PC-9 (cell line): ENCODE data around the gene HGF. TPM values are rescaled to one million over a fixed set of nuclear protein-coding genes. Genes with fewer than 3 reads are reported as not detected.

Experiments
- BruUV-seq: library from RNA; stranded (reverse); fragments of 400-500 nt; replicated peaks from 2 replicates; lab custom pipeline; 2021; lab: Mats Ljungman, UMichigan
- CTCF ChIA-PET: fragments of 300-600 bp; sonication (Branson Sonifier 250); formaldehyde crosslinking; loops from one replicate; lab custom pipeline; 2022; ENCODE audit warnings: antibody characterized with exemption; lab: Charles Lee
- POLR2A ChIA-PET: fragments of 300-600 bp; sonication (Branson Sonifier 250); formaldehyde crosslinking; loops from one replicate; lab custom pipeline; 2022; ENCODE audit warnings: antibody characterized with exemption; ENCODE audit not compliant: unreplicated experiment; lab: Charles Lee
- DNase-seq, 2 experiments: peaks; one replicate each; pipeline versions ENCODE4 v3.0.0 to v3.0.0-alpha.2; 2015 to 2022; ENCODE audit warnings: mixed read lengths in 1 of 2
- H2AFZ ChIP-seq: fragments of 200-600 bp; sonication (generic); 2 replicates; pipeline ENCODE4 v1.8.1; 2017; ENCODE audit warnings: antibody characterized with exemption
- H3F3A ChIP-seq: fragments of 200-600 bp; sonication (generic); 2 replicates; pipeline ENCODE4 v1.8.1; 2017; ENCODE audit warnings: antibody characterized with exemption, mild to moderate bottlenecking, low read depth; ENCODE audit not compliant: insufficient read depth
- H3K27ac ChIP-seq: fragments of 200-600 bp; sonication (generic); 2 replicates; pipeline ENCODE4 v1.6.1; 2016; ENCODE audit warnings: mixed run types
- H3K27me3 ChIP-seq: fragments of 200-600 bp; sonication (generic); 2 replicates; pipeline ENCODE4 v1.6.1; 2016; ENCODE audit warnings: low read depth, mixed run types; ENCODE audit not compliant: insufficient read depth
- H3K36me3 ChIP-seq: fragments of 200-600 bp; sonication (generic); 2 replicates; pipeline ENCODE4 v1.6.1; 2016; ENCODE audit warnings: low read depth, mixed run types
- H3K4me1 ChIP-seq: fragments of 200-600 bp; sonication (generic); replicated peaks from 2 replicates; pipeline ENCODE4 v1.6.1; 2016; ENCODE audit warnings: mixed run types; ENCODE audit not compliant: insufficient read depth
- H3K4me2 ChIP-seq: fragments of 200-600 bp; sonication (generic); 2 replicates; pipeline ENCODE4 v1.6.1; 2017; ENCODE audit warnings: mixed run types
- H3K4me3 ChIP-seq: fragments of 200-600 bp; sonication (generic); 2 replicates; pipeline ENCODE4 v1.6.1; 2016; ENCODE audit warnings: mixed run types
- H3K79me2 ChIP-seq: fragments of 200-600 bp; sonication (generic); 2 replicates; pipeline ENCODE4 v1.6.1; 2017; ENCODE audit warnings: low read depth, mixed run types
- H3K9me2 ChIP-seq: fragments of 200-600 bp; sonication (generic); 2 replicates; pipeline ENCODE4 v1.8.1; 2017; ENCODE audit warnings: mild to moderate bottlenecking; ENCODE audit not compliant: insufficient read depth
- H3K9me3 ChIP-seq: fragments of 200-600 bp; sonication (generic); 2 replicates; pipeline ENCODE4 v1.8.1; 2016; ENCODE audit warnings: low read depth; ENCODE audit not compliant: insufficient read depth
- H4K20me1 ChIP-seq: fragments of 200-600 bp; sonication (generic); 2 replicates; pipeline ENCODE4 v1.8.1; 2017; ENCODE audit not compliant: insufficient read depth
- EZH2 ChIP-seq: fragments of 200-600 bp; sonication (generic); IDR thresholded peaks from 2 replicates; pipeline ENCODE4 v1.8.0; 2017; ENCODE audit warnings: antibody characterized with exemption, low read depth
- intact Hi-C: fragments of 100-400 bp; cut with micrococcal nuclease; formaldehyde crosslinking; loops from one replicate; pipeline ENCODE4 v1.10.0; 2022; ENCODE audit not compliant: unreplicated experiment
- total RNA-seq: library from RNA; stranded (reverse); gene quantifications from 2 replicates; pipeline ENCODE4 v1.2.3, GENCODE V29; 2021
- TF ChIP-seq, protein P1 (sequence below): fragments of 200-600 bp; sonication (generic); conservative IDR thresholded peaks from 2 replicates; pipeline ENCODE4 v1.6.1; 2017; ENCODE audit warnings: mixed run types, antibody characterized with exemption, mild to moderate bottlenecking, moderate library complexity

The HGF gene
- total RNA-seq, 1 experiment from 2014 or later: not detected

DNA sequence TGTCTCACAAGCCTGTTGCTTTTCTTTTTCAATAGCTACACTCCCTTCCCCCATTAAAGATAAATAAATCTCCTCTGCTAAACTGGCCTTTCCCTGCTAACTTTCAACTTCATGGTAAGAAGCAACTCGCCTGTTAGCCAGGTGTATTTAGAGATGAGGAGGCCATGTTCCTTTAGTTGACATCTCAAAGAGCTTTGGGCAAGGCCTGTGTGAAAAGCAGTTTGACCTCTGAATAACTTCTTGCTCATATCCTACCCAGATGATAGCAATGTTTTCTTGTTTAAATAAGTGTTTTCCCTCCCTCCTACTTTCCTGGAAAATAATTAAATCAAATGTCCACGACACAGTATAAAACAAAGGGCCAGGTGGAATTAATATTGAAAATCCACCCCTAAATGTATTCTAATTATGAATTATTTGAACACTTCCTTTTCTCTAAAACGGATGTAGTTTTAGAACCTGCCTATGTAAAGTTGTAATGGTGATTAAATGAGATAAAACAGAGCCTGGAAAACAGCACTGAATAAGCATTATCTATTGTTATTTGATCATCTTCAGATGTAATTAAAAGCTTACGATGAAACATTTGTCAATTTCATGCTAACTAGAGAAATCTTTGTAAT is 78.5 kb downstream of the HGF start:
- Histone ChIP-seq H3K9me3 (no peaks in the 10 kb centered on the region), H3K9me2 (no peaks in the 10 kb centered on the region), H2AFZ (no peak overlapping the region), H3K4me1 (no peaks in the 10 kb centered on the region), H3K79me2 (no peaks in the 10 kb centered on the region), H3K4me2 (no peak overlapping the region), H3K36me3 (no peaks in the 10 kb centered on the region), H3F3A (no peaks in the 10 kb centered on the region), H3K27me3 (no peaks in the 10 kb centered on the region), H3K4me3 (no peak overlapping the region), H3K27ac (no peak overlapping the region), H4K20me1 (no peaks in the 10 kb centered on the region)
- ChIA-PET POLR2A (no interaction called here), CTCF (no interaction called here)
- BruUV-seq: no TSS peak
- DNase-seq: no peak
- TF ChIP-seq, protein P1, sequence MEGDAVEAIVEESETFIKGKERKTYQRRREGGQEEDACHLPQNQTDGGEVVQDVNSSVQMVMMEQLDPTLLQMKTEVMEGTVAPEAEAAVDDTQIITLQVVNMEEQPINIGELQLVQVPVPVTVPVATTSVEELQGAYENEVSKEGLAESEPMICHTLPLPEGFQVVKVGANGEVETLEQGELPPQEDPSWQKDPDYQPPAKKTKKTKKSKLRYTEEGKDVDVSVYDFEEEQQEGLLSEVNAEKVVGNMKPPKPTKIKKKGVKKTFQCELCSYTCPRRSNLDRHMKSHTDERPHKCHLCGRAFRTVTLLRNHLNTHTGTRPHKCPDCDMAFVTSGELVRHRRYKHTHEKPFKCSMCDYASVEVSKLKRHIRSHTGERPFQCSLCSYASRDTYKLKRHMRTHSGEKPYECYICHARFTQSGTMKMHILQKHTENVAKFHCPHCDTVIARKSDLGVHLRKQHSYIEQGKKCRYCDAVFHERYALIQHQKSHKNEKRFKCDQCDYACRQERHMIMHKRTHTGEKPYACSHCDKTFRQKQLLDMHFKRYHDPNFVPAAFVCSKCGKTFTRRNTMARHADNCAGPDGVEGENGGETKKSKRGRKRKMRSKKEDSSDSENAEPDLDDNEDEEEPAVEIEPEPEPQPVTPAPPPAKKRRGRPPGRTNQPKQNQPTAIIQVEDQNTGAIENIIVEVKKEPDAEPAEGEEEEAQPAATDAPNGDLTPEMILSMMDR: no peak
- no peak for TF ChIP-seq EZH2
- intact Hi-C loops: no loop called here

DNA sequence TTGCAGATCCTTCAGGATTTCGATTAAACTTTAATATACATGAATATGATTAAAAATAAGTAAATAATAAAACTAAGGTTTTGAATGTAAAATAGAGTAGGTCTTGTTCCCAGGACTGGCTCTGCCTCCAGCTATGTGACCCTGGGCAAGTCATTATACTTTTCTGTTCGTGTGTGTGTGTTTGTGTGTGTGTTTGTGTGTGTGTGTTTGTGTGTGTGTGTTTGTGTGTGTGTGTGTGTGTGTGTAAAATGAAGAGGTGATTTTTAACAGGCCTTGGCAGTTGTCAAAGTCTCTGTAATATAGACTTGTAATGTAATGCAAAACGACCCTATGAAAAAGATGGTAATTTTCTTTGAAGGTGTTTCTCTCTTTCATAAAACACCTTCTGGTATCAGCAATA is 79.2 kb downstream of the HGF start:
- Histone ChIP-seq H3F3A (no peaks in the 10 kb centered on the region), H3K36me3 (no peaks in the 10 kb centered on the region), H3K27me3 (no peaks in the 10 kb centered on the region), H2AFZ (no peak overlapping the region), H3K4me1 (no peaks in the 10 kb centered on the region), H4K20me1 (no peaks in the 10 kb centered on the region), H3K27ac (no peak overlapping the region), H3K79me2 (no peaks in the 10 kb centered on the region), H3K9me2 (no peaks in the 10 kb centered on the region), H3K4me2 (no peak overlapping the region), H3K9me3 (no peaks in the 10 kb centered on the region), H3K4me3 (no peak overlapping the region)
- no TSS peak for BruUV-seq
- DNase-seq: no peak
- intact Hi-C loops: no loop called here
- no peak for TF ChIP-seq EZH2
- TF ChIP-seq, protein P1: no peak
- CTCF ChIA-PET: no interaction called here
- POLR2A ChIA-PET: no interaction called here

DNA sequence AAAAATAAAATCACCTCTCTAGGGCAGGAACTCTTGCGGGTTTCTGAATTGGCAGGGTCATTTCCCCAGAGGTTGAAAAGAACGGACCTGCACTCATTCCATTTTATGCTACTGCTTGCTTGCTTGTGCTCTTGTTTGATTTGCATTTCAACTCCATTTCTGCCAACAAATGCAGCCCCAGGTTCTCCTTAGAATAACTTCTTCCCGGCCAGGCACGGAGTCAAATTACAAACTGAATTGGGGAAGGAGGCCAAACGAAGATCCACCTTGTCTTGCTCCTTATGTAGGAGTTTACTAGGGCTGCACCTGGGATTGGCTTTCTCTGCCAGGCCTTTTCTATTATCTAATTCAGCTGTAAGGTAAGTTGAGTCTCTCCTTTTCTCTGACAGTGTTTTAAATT is 79.6 kb downstream of the HGF start:
- H3K27ac ChIP-seq: no peak overlapping the region
- intact Hi-C loops: no loop called here
- H3K36me3 ChIP-seq: no peaks in the 10 kb centered on the region
- no peaks in the 10 kb centered on the region for H3K9me3 ChIP-seq
- DNase-seq: peak in 1 of 2 experiments; percentile 3
- no peaks in the 10 kb centered on the region for H3K27me3 ChIP-seq
- H3K9me2 ChIP-seq: no peaks in the 10 kb centered on the region
- ChIA-PET POLR2A (interaction anchor here (0.6 kb wide), 1 partner anchor 14 kb away, joined by 5 read pairs; no protein-coding TSS in a partner anchor), CTCF (no interaction called here)
- no peak overlapping the region for H3K4me3 ChIP-seq
- H3K4me2 ChIP-seq: no peak overlapping the region
- no TSS peak for BruUV-seq
- TF ChIP-seq, protein P1: no peak
- H3F3A ChIP-seq: no peaks in the 10 kb centered on the region
- no peaks in the 10 kb centered on the region for H3K79me2 ChIP-seq
- H2AFZ ChIP-seq: peak overlapping the region; percentile 62; the same call in 1 of the 2 replicates
- H4K20me1 ChIP-seq: no peaks in the 10 kb centered on the region
- H3K4me1 ChIP-seq: peaks cover 2% of the 10 kb centered on the region
